ENCODE data around the gene FHIP1B.
A peak's percentile ranks its signal among the peaks of the same experiment; 100 is the strongest.
"Not testable (repeated sequence)": the region's sequence is repeated elsewhere in the genome, so short reads cannot be mapped to it uniquely, and the experiment has no call there.

Gene FHIP1B

GRCh38 chr11:6234387-6235107 is at the start of gene FHIP1B:
TSS of gene FHIP1B (minus strand) at chr11:6234636. CDS start at chr11:6224516, 10,120 bp downstream.
- Histone ChIP-seq H3K9ac (ENCODE audit: low read depth, low read length) (peak within 1 kb of the TSS; percentile 82), H3K4me1 (ENCODE audit: insufficient read depth, low read length) (no peaks in the 10 kb centered on the region)

GRCh38 chr11:6283453-6284023 is 49.1 kb upstream of the FHIP1B start:
- no peak overlapping the region for H3K27ac ChIP-seq (ENCODE audit: low read length)
- H3K36me3 ChIP-seq (ENCODE audit: insufficient read depth, low read depth, low read length), result no peaks in the 10 kb centered on the region
- H3K4me3 ChIP-seq (ENCODE audit: low read length), result no peak overlapping the region
- peaks cover 76% of the 10 kb centered on the region for H3K27me3 ChIP-seq (ENCODE audit: insufficient read depth, low read length)
- H3K9ac ChIP-seq (ENCODE audit: low read depth, low read length), result no peak overlapping the region
- no peaks in the 10 kb centered on the region for H3K9me3 ChIP-seq (ENCODE audit: insufficient read depth, low read depth, low read length)
- peaks cover 5% of the 10 kb centered on the region for H3K4me1 ChIP-seq (ENCODE audit: insufficient read depth, low read length)

More at GRCh38 chr11:6234387-6235107, at the start of gene FHIP1B:
- Histone ChIP-seq H3K27ac (ENCODE audit: low read length) (no peak within 1 kb of the TSS), H3K4me3 (ENCODE audit: low read length) (peak within 1 kb of the TSS; percentile 83), H3K9me3 (ENCODE audit: insufficient read depth, low read depth, low read length) (no peaks in the 10 kb centered on the region), H3K27me3 (ENCODE audit: insufficient read depth, low read length) (no peaks in the 10 kb centered on the region), H3K36me3 (ENCODE audit: insufficient read depth, low read depth, low read length) (no peaks in the 10 kb centered on the region)

GRCh38 chr11:6280809-6281208 is 46.4 kb upstream of the FHIP1B start:
- not testable (repeated sequence) for H3K9ac ChIP-seq (ENCODE audit: low read depth, low read length); H3K4me1 ChIP-seq (ENCODE audit: insufficient read depth, low read length); H3K36me3 ChIP-seq (ENCODE audit: insufficient read depth, low read depth, low read length); H3K4me3 ChIP-seq (ENCODE audit: low read length); H3K9me3 ChIP-seq (ENCODE audit: insufficient read depth, low read depth, low read length); H3K27ac ChIP-seq (ENCODE audit: low read length)
- H3K27me3 ChIP-seq (ENCODE audit: insufficient read depth, low read length), result peaks cover 53% of the 10 kb centered on the region

- Histone ChIP-seq H3K27me3 (ENCODE audit: insufficient read depth, low read length) (no peaks in the 10 kb centered on the region), H3K4me1 (ENCODE audit: insufficient read depth, low read length) (no peaks in the 10 kb centered on the region), H3K27ac (ENCODE audit: low read length) (no peak overlapping the region), H3K9me3 (ENCODE audit: insufficient read depth, low read depth, low read length) (no peaks in the 10 kb centered on the region), H3K4me3 (ENCODE audit: low read length) (no peak overlapping the region), H3K9ac (ENCODE audit: low read depth, low read length) (no peak overlapping the region), H3K36me3 (ENCODE audit: insufficient read depth, low read depth, low read length) (no peaks in the 10 kb centered on the region)
Measured at GRCh38 chr11:6273188-6273587, 38.8 kb upstream of the FHIP1B start.

- Histone ChIP-seq H3K27me3 (ENCODE audit: insufficient read depth, low read length) (no peaks in the 10 kb centered on the region), H3K9ac (ENCODE audit: low read depth, low read length) (no peak overlapping the region), H3K4me3 (ENCODE audit: low read length) (no peak overlapping the region)
Measured at GRCh38 chr11:6271598-6271997, 37.2 kb upstream of the FHIP1B start.

GRCh38 chr11:6270584-6271246 is 36.3 kb upstream of the FHIP1B start:
- Histone ChIP-seq H3K4me3 (ENCODE audit: low read length) (no peak overlapping the region), H3K9ac (ENCODE audit: low read depth, low read length) (no peak overlapping the region), H3K36me3 (ENCODE audit: insufficient read depth, low read depth, low read length) (no peaks in the 10 kb centered on the region), H3K27ac (ENCODE audit: low read length) (no peak overlapping the region), H3K9me3 (ENCODE audit: insufficient read depth, low read depth, low read length) (no peaks in the 10 kb centered on the region), H3K4me1 (ENCODE audit: insufficient read depth, low read length) (no peaks in the 10 kb centered on the region), H3K27me3 (ENCODE audit: insufficient read depth, low read length) (no peaks in the 10 kb centered on the region)

More at GRCh38 chr11:6271598-6271997, 37.2 kb upstream of the FHIP1B start:
- no peaks in the 10 kb centered on the region for H3K36me3 ChIP-seq (ENCODE audit: insufficient read depth, low read depth, low read length)
- H3K9me3 ChIP-seq (ENCODE audit: insufficient read depth, low read depth, low read length), result no peaks in the 10 kb centered on the region
- no peak overlapping the region for H3K27ac ChIP-seq (ENCODE audit: low read length)
- H3K4me1 ChIP-seq (ENCODE audit: insufficient read depth, low read length), result no peaks in the 10 kb centered on the region

- no peak overlapping the region for H3K9ac ChIP-seq (ENCODE audit: low read depth, low read length)
- no peak overlapping the region for H3K4me3 ChIP-seq (ENCODE audit: low read length)
- H3K36me3 ChIP-seq (ENCODE audit: insufficient read depth, low read depth, low read length), result no peaks in the 10 kb centered on the region
- no peaks in the 10 kb centered on the region for H3K4me1 ChIP-seq (ENCODE audit: insufficient read depth, low read length)
- H3K9me3 ChIP-seq (ENCODE audit: insufficient read depth, low read depth, low read length), result no peaks in the 10 kb centered on the region
- no peak overlapping the region for H3K27ac ChIP-seq (ENCODE audit: low read length)
- no peaks in the 10 kb centered on the region for H3K27me3 ChIP-seq (ENCODE audit: insufficient read depth, low read length)
Measured at GRCh38 chr11:6269994-6270393, 35.6 kb upstream of the FHIP1B start.

GRCh38 chr11:6268820-6269219 is 34.4 kb upstream of the FHIP1B start:
- Histone ChIP-seq H3K27me3 (ENCODE audit: insufficient read depth, low read length) (no peaks in the 10 kb centered on the region), H3K36me3 (ENCODE audit: insufficient read depth, low read depth, low read length) (no peaks in the 10 kb centered on the region), H3K9ac (ENCODE audit: low read depth, low read length) (no peak overlapping the region), H3K27ac (ENCODE audit: low read length) (no peak overlapping the region), H3K4me3 (ENCODE audit: low read length) (no peak overlapping the region), H3K4me1 (ENCODE audit: insufficient read depth, low read length) (no peaks in the 10 kb centered on the region), H3K9me3 (ENCODE audit: insufficient read depth, low read depth, low read length) (no peaks in the 10 kb centered on the region)

GRCh38 chr11:6263662-6264061 is 29.2 kb upstream of the FHIP1B start:
- Histone ChIP-seq H3K4me1 (ENCODE audit: insufficient read depth, low read length) (peaks cover 4% of the 10 kb centered on the region; the same call in 1 of the 2 replicates), H3K27me3 (ENCODE audit: insufficient read depth, low read length) (peaks cover 38% of the 10 kb centered on the region), H3K36me3 (ENCODE audit: insufficient read depth, low read depth, low read length) (no peaks in the 10 kb centered on the region), H3K9ac (ENCODE audit: low read depth, low read length) (no peak overlapping the region), H3K9me3 (ENCODE audit: insufficient read depth, low read depth, low read length) (no peaks in the 10 kb centered on the region), H3K27ac (ENCODE audit: low read length) (no peak overlapping the region), H3K4me3 (ENCODE audit: low read length) (no peak overlapping the region)

- peaks cover 70% of the 10 kb centered on the region for H3K27me3 ChIP-seq (ENCODE audit: insufficient read depth, low read length)
- peaks cover 8% of the 10 kb centered on the region; the same call in 1 of the 2 replicates for H3K4me1 ChIP-seq (ENCODE audit: insufficient read depth, low read length)
- no peaks in the 10 kb centered on the region for H3K9me3 ChIP-seq (ENCODE audit: insufficient read depth, low read depth, low read length)
- H3K27ac ChIP-seq (ENCODE audit: low read length), result no peak overlapping the region
- H3K9ac ChIP-seq (ENCODE audit: low read depth, low read length), result no peak overlapping the region
- H3K4me3 ChIP-seq (ENCODE audit: low read length), result peak overlapping the region; percentile 78
- H3K36me3 ChIP-seq (ENCODE audit: insufficient read depth, low read depth, low read length), result no peaks in the 10 kb centered on the region
Measured at GRCh38 chr11:6260207-6260726, 25.8 kb upstream of the FHIP1B start.

- Histone ChIP-seq H3K9me3 (ENCODE audit: insufficient read depth, low read depth, low read length) (no peaks in the 10 kb centered on the region), H3K9ac (ENCODE audit: low read depth, low read length) (no peak overlapping the region; the same call in 1 of the 2 replicates), H3K36me3 (ENCODE audit: insufficient read depth, low read depth, low read length) (no peaks in the 10 kb centered on the region), H3K27ac (ENCODE audit: low read length) (no peak overlapping the region), H3K27me3 (ENCODE audit: insufficient read depth, low read length) (peaks cover 75% of the 10 kb centered on the region), H3K4me1 (ENCODE audit: insufficient read depth, low read length) (peaks cover 8% of the 10 kb centered on the region; the same call in 1 of the 2 replicates), H3K4me3 (ENCODE audit: low read length) (peak overlapping the region; percentile 78)
Measured at GRCh38 chr11:6258571-6259081, 24.2 kb upstream of the FHIP1B start.
